Loucy (cell line): ENCODE measurements around the gene LANCL2.

Source experiments
- H2AFZ ChIP-seq: fragments of 200-600 bp; sonication (generic); 2 replicates; pipeline ENCODE4 v1.6.0; 2016; ENCODE audit warnings: antibody characterized with exemption, mild to moderate bottlenecking, low read length, moderate library complexity
- H3F3A ChIP-seq: fragments of 200-600 bp; 2 replicates; pipeline ENCODE4 v1.6.0; 2016; ENCODE audit warnings: antibody characterized with exemption, low read depth, mild to moderate bottlenecking
- H3K27me3 ChIP-seq: fragments of 200-600 bp; sonication (generic); 2 replicates; pipeline ENCODE4 v1.6.1; 2014; ENCODE audit warnings: low read length, mild to moderate bottlenecking; ENCODE audit not compliant: insufficient read depth, poor library complexity, severe bottlenecking
- H3K36me3 ChIP-seq: fragments of 200-600 bp; sonication (generic); 2 replicates; pipeline ENCODE4 v1.6.1; 2016; ENCODE audit warnings: low read length; ENCODE audit not compliant: insufficient read depth
- H3K4me1 ChIP-seq: fragments of 200-600 bp; sonication (generic); 2 replicates; pipeline ENCODE4 v1.5.1; 2014; ENCODE audit warnings: low read length, mild to moderate bottlenecking; ENCODE audit not compliant: insufficient read depth, poor library complexity, severe bottlenecking
- H3K4me2 ChIP-seq: fragments of 200-600 bp; sonication (generic); 2 replicates; pipeline ENCODE4 v1.6.0; 2014; ENCODE audit warnings: antibody characterized with exemption, low read length, low read depth, mild to moderate bottlenecking; ENCODE audit not compliant: poor library complexity, severe bottlenecking
- H3K4me3 ChIP-seq: fragments of 200-600 bp; sonication (generic); 2 replicates; pipeline ENCODE4 v1.5.1; 2014; ENCODE audit warnings: low read length, mild to moderate bottlenecking, mixed read lengths; ENCODE audit not compliant: poor library complexity, severe bottlenecking
- H3K79me2 ChIP-seq: fragments of 200-600 bp; sonication (generic); 2 replicates; pipeline ENCODE4 v1.6.1; 2014; ENCODE audit warnings: low read length; ENCODE audit not compliant: insufficient read depth
- H3K9ac ChIP-seq: fragments of 200-600 bp; sonication (generic); 2 replicates; pipeline ENCODE4 v1.6.0; 2014; ENCODE audit warnings: mild to moderate bottlenecking, low read depth, low read length, moderate library complexity; ENCODE audit not compliant: poor library complexity, severe bottlenecking
- H3K9me2 ChIP-seq: fragments of 200-600 bp; sonication (generic); replicated peaks from 2 replicates; pipeline ENCODE4 v1.6.1; 2016; ENCODE audit warnings: low read depth, low read length, mixed read lengths
- H3K9me3 ChIP-seq: fragments of 200-600 bp; sonication (generic); 2 replicates; pipeline ENCODE4 v1.6.1; 2014; ENCODE audit warnings: mild to moderate bottlenecking, antibody characterized with exemption, low read length, low read depth; ENCODE audit not compliant: insufficient read depth
- H4K20me1 ChIP-seq: fragments of 200-600 bp; sonication (generic); 2 replicates; pipeline ENCODE4 v1.6.0; 2014; ENCODE audit warnings: antibody characterized with exemption, low read length, mild to moderate bottlenecking; ENCODE audit not compliant: insufficient read depth, poor library complexity, severe bottlenecking
- CTCF ChIP-seq: fragments of 200-600 bp; sonication (generic); conservative IDR thresholded peaks from 2 replicates; pipeline ENCODE4 v1.5.1; 2014; ENCODE audit warnings: mild to moderate bottlenecking, antibody characterized with exemption, low read length
- EZH2phosphoT487 ChIP-seq: fragments of 200-600 bp; IDR thresholded peaks from 2 replicates; pipeline ENCODE4 v1.6.1; 2018; ENCODE audit warnings: antibody characterized with exemption, mild to moderate bottlenecking, moderate library complexity, borderline replicate concordance

LANCL2 gene

GRCh38 chr7:55457801-55458200, 92.7 kb downstream of the LANCL2 start:
- Histone ChIP-seq H2AFZ (no peak overlapping the region), H3K27me3 (no peaks in the 10 kb centered on the region), H3K9ac (no peak overlapping the region), H3F3A (no peaks in the 10 kb centered on the region), H3K79me2 (no peaks in the 10 kb centered on the region), H3K9me3 (no peaks in the 10 kb centered on the region), H4K20me1 (no peaks in the 10 kb centered on the region), H3K36me3 (no peaks in the 10 kb centered on the region), H3K4me2 (no peak overlapping the region), H3K4me1 (no peaks in the 10 kb centered on the region), H3K9me2 (no peaks in the 10 kb centered on the region; the same call in 1 of the 2 replicates), H3K4me3 (no peak overlapping the region)
- TF ChIP-seq EZH2phosphoT487 = no peak
- TF ChIP-seq CTCF = no peak

- no peaks in the 10 kb centered on the region for H3K79me2 ChIP-seq
- no peak overlapping the region for H2AFZ ChIP-seq
- H3K4me2 ChIP-seq = no peak overlapping the region
- H3K4me1 ChIP-seq = no peaks in the 10 kb centered on the region
- peaks cover 4% of the 10 kb centered on the region for H3K36me3 ChIP-seq
- TF ChIP-seq EZH2phosphoT487 (no peak), CTCF (no peak)
- no peaks in the 10 kb centered on the region for H3K9me3 ChIP-seq
- no peak overlapping the region for H3K4me3 ChIP-seq
- no peaks in the 10 kb centered on the region for H3F3A ChIP-seq
- no peaks in the 10 kb centered on the region for H4K20me1 ChIP-seq
- no peaks in the 10 kb centered on the region; the same call in 1 of the 2 replicates for H3K9me2 ChIP-seq
- H3K27me3 ChIP-seq = no peaks in the 10 kb centered on the region
- H3K9ac ChIP-seq = no peak overlapping the region
Observed at GRCh38 chr7:55458351-55458750, 93.2 kb downstream of the LANCL2 start.

GRCh38 chr7:55463686-55464262, 98.6 kb downstream of the LANCL2 start:
- H2AFZ ChIP-seq = no peak overlapping the region
- no peaks in the 10 kb centered on the region for H3K79me2 ChIP-seq
- H3K27me3 ChIP-seq = no peaks in the 10 kb centered on the region
- H4K20me1 ChIP-seq = no peaks in the 10 kb centered on the region
- no peaks in the 10 kb centered on the region for H3K4me1 ChIP-seq
- TF ChIP-seq EZH2phosphoT487 (no peak), CTCF (no peak)
- H3K4me2 ChIP-seq = no peak overlapping the region
- H3K4me3 ChIP-seq = no peak overlapping the region
- H3K9me3 ChIP-seq = no peaks in the 10 kb centered on the region
- H3K9ac ChIP-seq = no peak overlapping the region
- H3K36me3 ChIP-seq = peaks cover 25% of the 10 kb centered on the region
- no peaks in the 10 kb centered on the region for H3F3A ChIP-seq
- no peaks in the 10 kb centered on the region; the same call in 1 of the 2 replicates for H3K9me2 ChIP-seq
